PFSK-1 (cell line): ENCODE data around the gene MAST4.

ENCODE experiments used
- POLR2AphosphoS5 ChIP-seq: IDR thresholded peaks from 2 replicates; pipeline ENCODE4 v1.6.1; 2012; ENCODE audit warnings: low read depth, mild to moderate bottlenecking, control low read depth, low read length, moderate library complexity
- REST ChIP-seq, 2 experiments: IDR thresholded peaks; 2 replicates each; pipeline versions ENCODE4 v1.6.1 to v1.8.0; 2011 to 2012; ENCODE audit warnings: low read depth in 2 of 2, low read length in 2 of 2, control low read depth in 1 of 2, inconsistent platforms in 1 of 2, mild to moderate bottlenecking in 1 of 2, moderate library complexity in 1 of 2; ENCODE audit not compliant: insufficient read depth in 1 of 2
- SIN3A ChIP-seq: IDR thresholded peaks from 2 replicates; pipeline ENCODE4 v1.6.1; 2012; ENCODE audit warnings: mild to moderate bottlenecking, low read length, moderate library complexity, borderline replicate concordance; ENCODE audit not compliant: insufficient read depth
- TAF1 ChIP-seq: IDR thresholded peaks from 2 replicates; pipeline ENCODE4 v1.6.1; 2012; ENCODE audit warnings: low read length, control low read depth, borderline replicate concordance; ENCODE audit not compliant: insufficient read depth

GRCh38 chr5:66680804-66681203 is 84.6 kb downstream of the MAST4 start:
- no peak for TF ChIP-seq REST (IDR thresholded peaks at IDR 0.05; ENCODE audit: insufficient read depth in 1 of 2, low read depth in 2 of 2, low read length in 2 of 2)
- no peak for TF ChIP-seq SIN3A
- no peak for TF ChIP-seq POLR2AphosphoS5
- TF ChIP-seq TAF1: no peak
